Smooth muscle cell (in vitro differentiated cells): ENCODE measurements around the gene RNPS1. TPM values are rescaled to one million over a fixed set of nuclear protein-coding genes. Genes with fewer than 3 reads are reported as not detected.

ENCODE experiments used
- DNase-seq: peaks from one replicate; lab custom pipeline; 2025; ENCODE audit not compliant: unreplicated experiment; lab: John Stamatoyannopoulos, UW
- H2AFZ ChIP-seq: fragments of 200-600 bp; sonication (generic); 2 replicates; pipeline ENCODE4 v1.6.0; 2016; ENCODE audit warnings: antibody characterized with exemption, low read depth, mild to moderate bottlenecking
- H3F3A ChIP-seq: fragments of 200-600 bp; sonication (generic); 2 replicates; pipeline ENCODE4 v1.6.0; 2017; ENCODE audit warnings: antibody characterized with exemption, low read depth
- H3K27ac ChIP-seq: fragments of 200-600 bp; sonication (generic); 2 replicates; pipeline ENCODE4 v1.5.1; 2016; ENCODE audit warnings: low read depth, mild to moderate bottlenecking
- H3K27me3 ChIP-seq: fragments of 200-600 bp; sonication (generic); 2 replicates; pipeline ENCODE4 v1.6.1; 2016; ENCODE audit warnings: low read depth, mild to moderate bottlenecking
- H3K36me3 ChIP-seq: fragments of 200-600 bp; sonication (generic); 2 replicates; pipeline ENCODE4 v1.5.1; 2016; ENCODE audit warnings: low read depth
- H3K4me1 ChIP-seq: fragments of 200-600 bp; sonication (generic); 2 replicates; pipeline ENCODE4 v1.5.1; 2016; ENCODE audit warnings: low read depth
- H3K4me2 ChIP-seq: fragments of 200-600 bp; sonication (generic); 2 replicates; pipeline ENCODE4 v1.6.0; 2016; ENCODE audit warnings: mild to moderate bottlenecking
- H3K4me3 ChIP-seq: fragments of 200-600 bp; sonication (generic); 2 replicates; pipeline ENCODE4 v1.5.1; 2016; ENCODE audit warnings: mild to moderate bottlenecking
- H3K79me2 ChIP-seq: fragments of 200-600 bp; sonication (generic); 2 replicates; pipeline ENCODE4 v1.6.0; 2016; ENCODE audit warnings: low read depth, mild to moderate bottlenecking
- H3K9ac ChIP-seq: fragments of 200-600 bp; sonication (generic); 2 replicates; pipeline ENCODE4 v1.6.0; 2016; ENCODE audit warnings: low read depth
- H3K9me3 ChIP-seq: fragments of 200-600 bp; sonication (generic); replicated peaks from 2 replicates; pipeline ENCODE4 v1.5.1; 2016; ENCODE audit warnings: low read depth
- H4K20me1 ChIP-seq: fragments of 200-600 bp; sonication (generic); 2 replicates; pipeline ENCODE4 v1.6.0; 2016; ENCODE audit warnings: low read depth
- WGBS: methylation state at CpG from one replicate; pipeline ENCODE4 v1.1.7; 2016; ENCODE audit warnings: low lambda C conversion rate; 5-methylcytosine and 5-hydroxymethylcytosine counted together
- microRNA counts: library from miRNA; unstranded; fragments of <30 nt; microRNA quantifications from one replicate; lab custom pipeline; 2016
- microRNA-seq: library from miRNA; unstranded; fragments of <30 nt; microRNA quantifications from one replicate; pipeline ENCODE4, GENCODE V29; 2016; ENCODE audit warnings: borderline number of aligned reads
- polyA plus RNA-seq: library from polyadenylated mRNA; unstranded; fragments of >200 nt; fragmentation: Nextera tagmentation; extraction: Ambion mirVana; gene quantifications from 2 replicates; pipeline ENCODE4 v1.2.1, GENCODE V29; 2016
- small RNA-seq: library from RNA; depleted of rRNA; stranded (forward); fragments of <200 nt; gene quantifications from one replicate; pipeline ENCODE3, GENCODE V24; 2014
- total RNA-seq: library from RNA; depleted of rRNA; stranded (reverse); fragments of >200 nt; gene quantifications from 2 replicates; pipeline ENCODE4 v1.2.3, GENCODE V29; 2014
- TF ChIP-seq, protein P1 (sequence below): fragments of 200-600 bp; sonication (generic); IDR thresholded peaks from 2 replicates; pipeline ENCODE4 v1.5.1; 2017; ENCODE audit warnings: borderline replicate concordance, mild to moderate bottlenecking, antibody characterized with exemption; ENCODE audit not compliant: insufficient read depth, poor library complexity, severe bottlenecking

The RNPS1 gene
- total and polyA plus RNA-seq, 2 experiments from 2014 or later: 87.9 to 192 TPM

DNA sequence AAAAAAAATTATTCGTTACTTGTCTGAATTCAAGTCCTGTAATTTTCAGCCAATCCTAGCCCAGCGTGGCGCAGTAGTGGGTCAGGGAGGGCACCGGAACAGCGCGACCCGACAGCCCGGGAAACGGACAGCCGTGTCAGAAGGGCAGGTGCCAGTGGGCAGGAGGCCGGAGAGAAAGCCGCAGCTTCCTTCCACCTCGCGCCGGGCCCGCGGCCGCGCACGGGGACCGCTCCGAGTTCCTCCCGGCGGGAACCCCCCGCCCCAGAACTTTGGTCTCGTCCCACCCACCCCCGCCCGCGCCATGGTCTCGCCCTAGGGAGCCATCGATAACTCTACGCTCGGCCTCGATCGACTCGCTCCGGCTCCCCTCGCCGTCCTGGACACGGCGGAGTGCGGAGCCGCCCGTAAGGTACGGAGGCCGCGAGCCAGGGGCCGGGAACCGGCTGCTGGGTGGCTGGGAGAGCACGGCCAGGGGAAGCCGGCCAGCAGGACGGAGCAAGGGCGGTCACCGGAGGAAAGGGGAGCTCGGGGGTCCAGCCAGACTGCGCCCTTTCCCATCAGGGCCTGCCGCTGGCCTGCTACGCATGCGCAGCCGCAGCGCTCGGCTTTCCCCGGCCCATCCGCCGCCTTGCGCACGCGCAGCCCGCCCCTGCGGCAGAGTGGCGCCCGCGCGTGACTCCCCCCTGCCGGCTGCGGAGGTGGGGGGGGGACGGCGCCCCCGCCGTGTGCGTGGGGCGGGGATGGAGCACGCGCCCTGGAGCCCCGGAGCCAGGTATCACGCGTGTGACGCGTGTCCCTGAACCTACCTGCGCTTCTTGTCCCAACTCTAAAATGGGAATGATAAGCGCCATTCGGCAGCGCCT is 62.6 kb downstream of the RNPS1 start, which contains the start of gene MLST8:
Gene MLST8 (plus strand): TSS at position 351 of the 863 bp plus-strand sequence. CDS start 632 bp downstream, outside the sequence.
- Histone ChIP-seq H2AFZ (peak within 1 kb of the TSS; percentile 89), H4K20me1 (no peaks in the 10 kb centered on the region), H3K79me2 (peaks cover 7% of the 10 kb centered on the region), H3F3A (no peaks in the 10 kb centered on the region), H3K4me2 (peak within 1 kb of the TSS; percentile 85), H3K4me3 (peak within 1 kb of the TSS; percentile 93), H3K9ac (peak within 1 kb of the TSS; percentile 92), H3K27me3 (no peaks in the 10 kb centered on the region), H3K9me3 (no peaks in the 10 kb centered on the region), H3K27ac (peak within 1 kb of the TSS; percentile 70), H3K4me1 (no peaks in the 10 kb centered on the region), H3K36me3 (no peaks in the 10 kb centered on the region)
- TF ChIP-seq, protein P1, sequence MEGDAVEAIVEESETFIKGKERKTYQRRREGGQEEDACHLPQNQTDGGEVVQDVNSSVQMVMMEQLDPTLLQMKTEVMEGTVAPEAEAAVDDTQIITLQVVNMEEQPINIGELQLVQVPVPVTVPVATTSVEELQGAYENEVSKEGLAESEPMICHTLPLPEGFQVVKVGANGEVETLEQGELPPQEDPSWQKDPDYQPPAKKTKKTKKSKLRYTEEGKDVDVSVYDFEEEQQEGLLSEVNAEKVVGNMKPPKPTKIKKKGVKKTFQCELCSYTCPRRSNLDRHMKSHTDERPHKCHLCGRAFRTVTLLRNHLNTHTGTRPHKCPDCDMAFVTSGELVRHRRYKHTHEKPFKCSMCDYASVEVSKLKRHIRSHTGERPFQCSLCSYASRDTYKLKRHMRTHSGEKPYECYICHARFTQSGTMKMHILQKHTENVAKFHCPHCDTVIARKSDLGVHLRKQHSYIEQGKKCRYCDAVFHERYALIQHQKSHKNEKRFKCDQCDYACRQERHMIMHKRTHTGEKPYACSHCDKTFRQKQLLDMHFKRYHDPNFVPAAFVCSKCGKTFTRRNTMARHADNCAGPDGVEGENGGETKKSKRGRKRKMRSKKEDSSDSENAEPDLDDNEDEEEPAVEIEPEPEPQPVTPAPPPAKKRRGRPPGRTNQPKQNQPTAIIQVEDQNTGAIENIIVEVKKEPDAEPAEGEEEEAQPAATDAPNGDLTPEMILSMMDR: peak; percentile 24
- WGBS: under 1% methylated on average over 59 of the region's 93 CpGs
- peak; percentile 94 for DNase-seq

DNA sequence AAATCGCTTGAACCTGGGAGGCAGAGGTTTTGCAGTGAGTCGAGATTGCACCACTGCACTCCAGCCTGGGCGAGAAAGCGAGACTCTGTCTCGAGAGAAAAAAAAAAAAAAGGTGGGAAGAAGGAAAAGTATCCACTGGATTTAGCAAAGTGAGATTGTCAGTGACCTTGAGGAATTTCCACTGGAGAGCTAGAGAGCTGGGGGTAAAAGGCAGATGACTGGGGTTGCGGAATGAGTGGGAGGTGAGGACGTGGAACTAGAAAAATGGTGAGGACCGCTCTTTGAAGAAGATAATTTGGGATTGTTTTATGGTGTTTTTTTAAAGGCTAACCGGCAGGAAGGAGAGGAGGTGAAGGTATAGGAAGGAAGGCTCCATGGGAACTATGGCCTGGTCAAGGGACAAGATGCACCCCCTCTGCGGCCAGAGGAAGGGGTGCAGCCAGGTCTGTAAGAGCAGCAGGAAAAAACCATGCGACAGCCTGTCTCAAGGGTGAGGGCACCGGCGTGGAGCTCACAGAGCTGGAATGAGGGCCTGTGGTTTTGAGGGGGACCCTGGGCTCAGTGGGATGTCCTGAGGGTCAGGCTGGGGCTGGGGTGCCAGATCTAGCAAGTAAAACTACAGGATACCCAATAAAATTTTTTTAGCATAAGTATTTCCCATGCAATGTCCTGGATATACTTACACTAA is 63.4 kb downstream of the RNPS1 start:
- WGBS: 75% methylated on average over 13 of the region's 13 CpGs
- Histone ChIP-seq H3K36me3 (no peaks in the 10 kb centered on the region), H3K4me3 (peak overlapping the region; percentile 93), H3K9ac (peak overlapping the region; percentile 92), H2AFZ (peak overlapping the region; percentile 89), H3K9me3 (no peaks in the 10 kb centered on the region), H3K27me3 (no peaks in the 10 kb centered on the region), H3K4me2 (peak overlapping the region; percentile 85), H3K27ac (no peak overlapping the region), H3K4me1 (no peaks in the 10 kb centered on the region), H4K20me1 (no peaks in the 10 kb centered on the region), H3F3A (no peaks in the 10 kb centered on the region), H3K79me2 (peaks cover 7% of the 10 kb centered on the region)
- TF ChIP-seq, protein P1: no peak
- DNase-seq: no peak

MicroRNAs within 50 kb of the gene (microRNA counts, 767-probe panel; counts per million panel counts)
- microRNA hsa-miR-940 (lab: Ali Mortazavi, UCI): 183 counts per million

Small RNA genes within 50 kb of the gene (microRNA-seq; reads per million reads assigned to microRNA genes)
- gene MIR3677: not detected
- gene MIR4717: not detected

Small RNA genes within 50 kb of the gene (small RNA-seq; reads per million reads assigned to genes)
- gene MIR3677: not detected
- not detected for gene MIR4717

Other genes starting within 250 kb of the RNPS1 start
- gene NPW, start 248.3 kb downstream of the RNPS1 start, total RNA-seq: 13.1 and 30.9 TPM in 2 replicates
- 185 and 193 TPM in 2 replicates for gene NPW, start 248.3 kb downstream of the RNPS1 start, polyA plus RNA-seq
- gene NHERF2, start 241.2 kb downstream of the RNPS1 start, total RNA-seq: 14.4 and 21.8 TPM in 2 replicates
- gene NHERF2, start 241.2 kb downstream of the RNPS1 start, polyA plus RNA-seq: 40.2 and 56.8 TPM in 2 replicates
- 14.6 and 23.8 TPM in 2 replicates for gene NTHL1, start 220.3 kb downstream of the RNPS1 start, total RNA-seq
- 36.5 and 39.3 TPM in 2 replicates for gene NTHL1, start 220.3 kb downstream of the RNPS1 start, polyA plus RNA-seq
- gene TSC2, start 220.1 kb downstream of the RNPS1 start, total RNA-seq: 29.7 and 64.5 TPM in 2 replicates
- 74.7 and 110 TPM in 2 replicates for gene TSC2, start 220.1 kb downstream of the RNPS1 start, polyA plus RNA-seq
- 68.2 and 70.1 TPM in 2 replicates for gene PKD1, start 132.2 kb downstream of the RNPS1 start, total RNA-seq
- 47.9 and 71.3 TPM in 2 replicates for gene PKD1, start 132.2 kb downstream of the RNPS1 start, polyA plus RNA-seq
- gene RAB26, start 119.5 kb downstream of the RNPS1 start, total RNA-seq: not detected in 2 replicates
- 1.3 and 3.4 TPM in 2 replicates for gene RAB26, start 119.5 kb downstream of the RNPS1 start, polyA plus RNA-seq
- 52.6 and 59.9 TPM in 2 replicates for gene TRAF7, start 112.3 kb downstream of the RNPS1 start, total RNA-seq
- gene TRAF7, start 112.3 kb downstream of the RNPS1 start, polyA plus RNA-seq: 27.5 and 28.0 TPM in 2 replicates
- gene CASKIN1, start 71.5 kb downstream of the RNPS1 start, total RNA-seq: 0.45 TPM in 2 replicates
- 0.09 and 0.77 TPM in 2 replicates for gene CASKIN1, start 71.5 kb downstream of the RNPS1 start, polyA plus RNA-seq
- 37.2 and 38.1 TPM in 2 replicates for gene MLST8, start 62.7 kb downstream of the RNPS1 start, total RNA-seq
- 61.8 and 67.0 TPM in 2 replicates for gene MLST8, start 62.7 kb downstream of the RNPS1 start, polyA plus RNA-seq
- gene BRICD5, start 57.3 kb downstream of the RNPS1 start, total RNA-seq: 2.0 and 2.4 TPM in 2 replicates
- 4.7 and 14.1 TPM in 2 replicates for gene BRICD5, start 57.3 kb downstream of the RNPS1 start, polyA plus RNA-seq
- gene PGP, start 53.3 kb downstream of the RNPS1 start, total RNA-seq: 17.2 and 21.6 TPM in 2 replicates
- 30.1 and 32.9 TPM in 2 replicates for gene PGP, start 53.3 kb downstream of the RNPS1 start, polyA plus RNA-seq
- gene E4F1, start 44.5 kb downstream of the RNPS1 start, total RNA-seq: 12.1 and 17.1 TPM in 2 replicates
- 22.4 and 25.9 TPM in 2 replicates for gene E4F1, start 44.5 kb downstream of the RNPS1 start, polyA plus RNA-seq
- gene DNASE1L2, start 31.7 kb downstream of the RNPS1 start, total RNA-seq: 0.13 TPM in 1 of 2 replicates, not detected in the other
- gene DNASE1L2, start 31.7 kb downstream of the RNPS1 start, polyA plus RNA-seq: 0.25 and 1.6 TPM in 2 replicates
- gene ECI1, start 16.5 kb downstream of the RNPS1 start, total RNA-seq: 23.6 and 45.7 TPM in 2 replicates
- 86.9 and 89.2 TPM in 2 replicates for gene ECI1, start 16.5 kb downstream of the RNPS1 start, polyA plus RNA-seq
- gene ABCA3, start 72.6 kb upstream of the RNPS1 start, total RNA-seq: 0.76 and 2.2 TPM in 2 replicates
- gene ABCA3, start 72.6 kb upstream of the RNPS1 start, polyA plus RNA-seq: 1.4 and 1.7 TPM in 2 replicates
- gene CCNF, start 161.3 kb upstream of the RNPS1 start, total RNA-seq: 3.6 and 4.9 TPM in 2 replicates
- 6.6 and 12.8 TPM in 2 replicates for gene CCNF, start 161.3 kb upstream of the RNPS1 start, polyA plus RNA-seq
- gene TEDC2, start 192.0 kb upstream of the RNPS1 start, total RNA-seq: 4.7 and 8.0 TPM in 2 replicates
- 8.5 and 13.3 TPM in 2 replicates for gene TEDC2, start 192.0 kb upstream of the RNPS1 start, polyA plus RNA-seq
- 0.18 and 5.2 TPM in 2 replicates for gene NTN3, start 203.2 kb upstream of the RNPS1 start, total RNA-seq
- 0.23 and 0.57 TPM in 2 replicates for gene NTN3, start 203.2 kb upstream of the RNPS1 start, polyA plus RNA-seq
- 5.1 and 9.2 TPM in 2 replicates for gene TBC1D24, start 207.0 kb upstream of the RNPS1 start, total RNA-seq
- 4.9 and 5.5 TPM in 2 replicates for gene TBC1D24, start 207.0 kb upstream of the RNPS1 start, polyA plus RNA-seq
- 50.5 and 99.2 TPM in 2 replicates for gene ATP6V0C, start 245.8 kb upstream of the RNPS1 start, total RNA-seq
- 207 and 265 TPM in 2 replicates for gene ATP6V0C, start 245.8 kb upstream of the RNPS1 start, polyA plus RNA-seq